Stomach smooth muscle (tissue), 2 donors: Measurements from ENCODE around the gene TPST2.

ENCODE experiments used
- H3K27ac ChIP-seq: one replicate; pipeline ENCODE4 v1.7.0; 2013; ENCODE audit warnings: mild to moderate bottlenecking, low read length, inconsistent platforms
- H3K27me3 ChIP-seq, 2 donors: one replicate each; pipeline ENCODE4 v1.7.0; 2013; ENCODE audit warnings: low read length in 2 of 2; ENCODE audit not compliant: insufficient read depth in 2 of 2, control insufficient read depth in 1 of 2
- H3K36me3 ChIP-seq, 2 donors: one replicate each; pipeline ENCODE4 v1.7.0; 2013; ENCODE audit warnings: low read length in 2 of 2; ENCODE audit not compliant: control insufficient read depth in 2 of 2, insufficient read depth in 2 of 2
- H3K4me1 ChIP-seq: one replicate; pipeline ENCODE4 v1.7.0; 2013; ENCODE audit warnings: low read length; ENCODE audit not compliant: control insufficient read depth, insufficient read depth
- H3K4me3 ChIP-seq, 2 donors: one replicate each; pipeline ENCODE4 v1.7.0; 2013; ENCODE audit warnings: low read length in 2 of 2
- H3K9ac ChIP-seq, 2 donors: one replicate each; pipeline ENCODE4 v1.7.0; 2013; ENCODE audit warnings: low read length in 2 of 2, mild to moderate bottlenecking in 1 of 2
- H3K9me3 ChIP-seq, 2 donors: one replicate each; pipeline ENCODE4 v1.7.0; 2013; ENCODE audit warnings: low read length in 2 of 2; ENCODE audit not compliant: control insufficient read depth in 2 of 2
- donor health status: healthy.
- donor health status: Pancreatic carcinoma.

TPST2 gene

DNA sequence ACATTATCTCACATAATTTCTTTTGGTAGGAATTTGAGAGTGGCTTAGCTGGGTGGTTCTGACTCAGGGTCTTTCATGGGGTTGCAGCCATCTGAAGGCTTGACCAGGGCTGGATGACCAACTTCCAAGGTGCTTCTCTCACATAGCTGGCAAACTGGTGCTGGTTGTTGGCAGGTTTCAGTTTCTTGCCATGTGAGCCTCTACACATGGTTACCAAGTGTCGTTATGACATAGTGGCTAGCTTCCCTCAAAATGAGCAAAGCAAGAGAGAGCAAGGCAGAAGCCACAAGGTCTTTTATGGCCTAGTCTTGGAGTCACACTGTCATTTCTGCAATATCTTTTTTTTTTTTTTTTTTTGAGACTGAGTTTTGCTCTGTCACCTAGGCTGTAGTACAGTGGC is 73.4 kb downstream of the TPST2 start:
- no peaks in the 10 kb centered on the region for H3K27me3 ChIP-seq
- H3K4me3 ChIP-seq = no peak overlapping the region
- H3K27ac ChIP-seq = no peak overlapping the region
- no peaks in the 10 kb centered on the region for H3K9me3 ChIP-seq
- H3K4me1 ChIP-seq = peaks cover 10% of the 10 kb centered on the region
- no peaks in the 10 kb centered on the region for H3K36me3 ChIP-seq
- H3K9ac ChIP-seq = no peak overlapping the region

DNA sequence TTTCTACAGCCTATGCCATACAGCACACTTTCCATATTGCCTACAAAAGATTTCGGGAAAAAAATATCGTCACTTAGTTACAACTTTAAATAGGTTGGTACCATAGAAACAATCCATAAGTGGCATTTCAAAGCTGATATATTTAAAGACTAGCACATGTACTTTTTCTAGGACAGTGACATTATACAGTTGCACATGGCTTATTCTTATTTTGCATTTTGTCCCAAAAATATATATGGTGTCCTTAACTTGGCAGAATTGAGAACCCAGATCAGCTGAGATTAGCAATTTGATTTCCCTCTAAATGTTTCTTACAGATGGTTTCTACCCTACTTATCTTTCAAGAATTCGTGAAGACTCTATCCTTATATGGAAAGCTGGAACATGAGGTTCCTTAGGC is 74.0 kb downstream of the TPST2 start:
- Histone ChIP-seq H3K27ac (no peak overlapping the region), H3K9me3 (no peaks in the 10 kb centered on the region), H3K9ac (no peak overlapping the region), H3K36me3 (no peaks in the 10 kb centered on the region), H3K4me3 (no peak overlapping the region), H3K27me3 (no peaks in the 10 kb centered on the region), H3K4me1 (peaks cover 13% of the 10 kb centered on the region)

DNA sequence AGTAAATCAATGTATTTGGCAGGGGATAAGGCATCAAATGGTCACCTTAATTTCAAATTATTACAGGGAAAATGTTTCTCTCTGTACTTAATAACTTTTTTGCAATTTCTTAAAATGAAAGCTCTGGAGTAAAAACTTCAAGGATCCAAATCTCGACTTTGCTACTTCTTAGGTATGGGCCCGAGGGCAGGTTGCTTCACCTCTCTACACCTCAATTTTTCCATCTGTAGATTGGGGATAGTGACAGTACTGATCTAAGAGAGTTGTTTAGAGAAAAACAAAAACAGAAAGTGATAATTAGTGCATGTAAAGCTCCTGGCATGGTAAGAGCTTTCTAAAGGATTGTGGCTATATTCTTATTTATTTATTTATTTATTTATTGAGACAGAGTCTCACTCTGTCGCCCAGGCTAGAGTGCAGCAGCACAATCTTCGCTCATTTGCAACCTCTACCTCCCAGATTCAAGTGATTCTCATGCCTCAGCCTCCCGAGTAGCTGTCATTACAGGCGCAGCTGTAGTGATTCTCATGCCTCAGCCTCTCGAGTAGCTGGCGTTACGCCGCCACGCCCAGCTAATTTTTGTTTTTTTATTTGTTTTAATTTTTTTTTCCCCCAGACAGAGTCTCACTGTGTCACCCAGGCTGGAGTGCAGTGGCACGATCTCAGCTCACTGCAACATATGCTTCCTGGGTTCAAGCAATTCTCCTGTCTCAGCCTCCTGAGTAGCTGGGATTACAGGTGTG is 75.3 kb downstream of the TPST2 start:
- no peaks in the 10 kb centered on the region for H3K9me3 ChIP-seq
- no peak overlapping the region for H3K4me3 ChIP-seq
- H3K36me3 ChIP-seq = peaks cover 5 to 6% of the 10 kb centered on the region in 2 donors
- H3K27ac ChIP-seq = no peak overlapping the region
- peaks cover 13% of the 10 kb centered on the region for H3K4me1 ChIP-seq
- no peaks in the 10 kb centered on the region for H3K27me3 ChIP-seq
- no peak overlapping the region for H3K9ac ChIP-seq

DNA sequence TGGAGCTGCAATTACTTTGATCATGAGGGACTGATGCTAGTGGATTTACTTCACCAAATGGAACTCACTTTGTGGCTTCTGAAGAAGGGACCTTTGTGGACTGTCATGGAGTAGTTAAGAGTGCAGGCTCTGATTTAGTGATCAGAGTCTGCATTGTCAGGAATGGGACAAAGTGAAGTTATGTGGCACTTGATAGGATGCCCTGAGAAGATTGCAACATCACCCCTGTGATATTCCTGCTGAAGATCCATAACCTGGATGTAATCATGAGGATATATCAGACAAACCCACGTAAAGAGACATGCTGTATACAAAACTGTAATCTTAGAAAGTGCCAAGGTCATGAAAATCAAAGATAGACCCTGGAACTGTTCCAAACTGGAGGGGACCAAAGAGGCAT is 76.1 kb downstream of the TPST2 start:
- H3K9me3 ChIP-seq = no peaks in the 10 kb centered on the region
- no peak overlapping the region for H3K4me3 ChIP-seq
- H3K9ac ChIP-seq = no peak overlapping the region
- H3K27ac ChIP-seq = no peak overlapping the region
- peaks cover 13% of the 10 kb centered on the region for H3K4me1 ChIP-seq
- peaks cover 11 to 13% of the 10 kb centered on the region in 2 donors for H3K36me3 ChIP-seq
- no peaks in the 10 kb centered on the region for H3K27me3 ChIP-seq

DNA sequence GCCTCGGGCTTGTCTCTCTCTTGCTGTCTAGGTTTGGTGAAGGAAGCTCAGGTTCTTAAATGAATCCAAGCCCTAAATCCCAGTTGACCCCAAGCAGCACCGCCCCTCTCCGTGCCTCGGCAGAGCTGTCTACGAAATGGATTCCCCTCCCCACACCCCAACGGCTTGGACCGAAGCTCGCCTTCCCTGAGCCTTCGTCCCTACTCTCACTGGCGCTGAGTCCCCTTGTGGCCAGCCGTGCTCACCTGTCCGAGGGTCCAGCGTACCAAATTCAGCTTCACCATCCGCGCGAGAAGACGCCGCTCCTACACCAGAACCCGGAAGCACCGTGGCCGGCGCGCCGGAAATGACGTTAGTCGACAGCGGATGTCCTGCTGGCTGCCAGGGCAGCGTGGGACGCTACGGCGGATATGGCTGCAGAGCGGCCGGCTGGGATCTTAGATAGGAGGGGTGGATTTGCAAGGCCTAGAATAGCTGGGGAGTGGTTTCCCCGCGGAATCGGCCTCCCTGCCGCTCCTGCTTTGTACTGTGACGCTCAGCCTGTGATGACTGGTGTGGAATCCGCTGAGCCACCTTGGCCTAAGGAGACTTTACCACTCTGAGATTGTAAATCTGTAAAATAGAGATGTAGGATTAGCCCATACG is 77.7 kb downstream of the TPST2 start, which contains the start of gene TFIP11:
Gene TFIP11 (minus strand): TSS at position 325 of the 645 bp plus-strand sequence. CDS start 2,201 bp downstream, outside the sequence.
- H3K9ac ChIP-seq = peak within 1 kb of the TSS; percentile 89 to 97
- no peaks in the 10 kb centered on the region for H3K27me3 ChIP-seq
- peaks cover 13 to 22% of the 10 kb centered on the region in 2 donors for H3K36me3 ChIP-seq
- H3K27ac ChIP-seq = peak within 1 kb of the TSS; percentile 73
- peak within 1 kb of the TSS; percentile 91 to 100 for H3K4me3 ChIP-seq
- no peaks in the 10 kb centered on the region for H3K9me3 ChIP-seq
- H3K4me1 ChIP-seq = peaks cover 13% of the 10 kb centered on the region

DNA sequence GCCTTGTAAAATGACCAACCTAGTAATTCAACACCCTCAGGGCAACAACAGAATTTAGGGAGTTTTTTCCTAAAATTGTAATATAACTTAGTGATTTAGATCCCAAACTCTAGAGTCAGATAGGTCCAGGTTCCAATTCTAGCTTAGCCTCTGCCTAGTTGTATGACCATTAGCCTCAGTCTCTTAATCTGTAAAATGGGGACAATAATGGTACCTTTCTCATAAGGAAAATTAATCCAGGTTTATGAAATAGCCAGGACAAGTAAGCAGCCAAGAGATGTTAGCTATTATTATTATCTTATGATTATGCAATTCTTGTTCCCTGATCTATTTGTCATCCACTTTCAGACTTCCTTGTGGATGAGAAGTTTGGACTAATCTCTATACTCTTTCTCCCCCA is 81.8 kb downstream of the TPST2 start:
- Histone ChIP-seq H3K9me3 (no peaks in the 10 kb centered on the region), H3K36me3 (peaks cover 44 to 50% of the 10 kb centered on the region in 2 donors), H3K4me1 (peaks cover 13% of the 10 kb centered on the region), H3K4me3 (no peak overlapping the region), H3K27me3 (no peaks in the 10 kb centered on the region), H3K9ac (no peak overlapping the region), H3K27ac (no peak overlapping the region)

DNA sequence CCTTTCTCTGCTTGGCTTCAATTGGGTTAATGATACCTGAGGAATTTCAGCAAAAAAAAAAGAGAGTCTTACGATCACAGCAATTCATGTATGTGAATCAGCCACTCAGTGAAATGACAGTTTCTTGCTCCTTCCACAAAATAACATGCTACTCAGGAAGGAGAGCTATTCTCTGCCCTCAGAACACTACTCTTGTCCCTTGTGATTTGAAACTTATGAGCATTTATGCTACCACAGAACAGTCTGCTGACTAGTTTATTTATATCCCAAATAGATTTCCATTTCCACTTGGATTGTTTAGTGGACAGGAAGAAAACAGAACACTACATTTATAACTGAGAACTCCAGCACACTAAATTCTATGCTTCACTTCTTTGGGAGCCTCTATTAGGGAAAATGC is 86.2 kb downstream of the TPST2 start:
- Histone ChIP-seq H3K4me1 (no peaks in the 10 kb centered on the region), H3K4me3 (no peak overlapping the region), H3K9me3 (no peaks in the 10 kb centered on the region), H3K27me3 (no peaks in the 10 kb centered on the region), H3K36me3 (peaks cover 63 to 70% of the 10 kb centered on the region in 2 donors), H3K9ac (no peak overlapping the region), H3K27ac (no peak overlapping the region)

DNA sequence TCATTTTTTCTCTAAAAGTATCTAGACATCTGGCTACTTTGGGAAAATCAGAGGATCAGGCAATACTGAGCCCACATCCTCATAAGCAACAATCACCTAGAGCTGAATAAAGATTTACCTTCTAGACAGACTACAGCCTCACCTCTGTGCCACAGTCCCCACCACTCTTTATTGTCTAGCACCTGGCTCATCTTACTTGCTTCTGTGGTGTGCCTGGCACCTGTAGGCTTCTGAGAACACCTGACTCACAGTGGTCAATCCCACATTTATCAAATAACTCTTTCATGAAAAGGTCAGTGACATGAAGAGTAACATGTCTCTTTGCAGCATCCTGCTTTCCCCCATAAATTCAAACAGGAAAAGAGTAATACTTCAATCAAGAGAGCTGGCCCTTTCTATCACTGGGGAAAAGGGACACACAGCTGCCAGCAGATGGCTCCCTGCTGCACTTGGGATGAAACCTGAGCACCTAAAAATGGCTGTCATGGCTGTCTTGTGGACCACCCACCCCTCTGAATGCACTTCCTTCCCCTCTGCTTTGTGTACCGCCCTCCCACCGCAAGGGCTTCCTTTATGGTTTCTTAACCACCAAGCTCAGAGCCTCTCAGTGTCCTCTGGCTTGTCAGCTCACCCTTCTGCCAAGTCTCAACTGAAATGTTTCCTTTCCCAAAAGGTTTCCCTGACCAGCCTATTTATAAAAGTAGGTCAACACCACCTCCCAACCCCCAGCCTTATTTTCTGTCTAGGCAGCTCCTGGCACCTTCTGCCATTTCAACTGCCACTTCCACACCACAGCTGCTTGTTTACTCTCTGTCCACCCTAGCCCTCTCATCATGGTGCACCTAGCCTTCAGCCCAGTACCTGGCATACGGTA is 87.0 kb downstream of the TPST2 start:
- Histone ChIP-seq H3K36me3 (peaks cover 65 to 67% of the 10 kb centered on the region in 2 donors), H3K9ac (no peak overlapping the region), H3K27me3 (no peaks in the 10 kb centered on the region), H3K4me1 (no peaks in the 10 kb centered on the region), H3K9me3 (no peaks in the 10 kb centered on the region), H3K27ac (no peak overlapping the region), H3K4me3 (no peak overlapping the region)

DNA sequence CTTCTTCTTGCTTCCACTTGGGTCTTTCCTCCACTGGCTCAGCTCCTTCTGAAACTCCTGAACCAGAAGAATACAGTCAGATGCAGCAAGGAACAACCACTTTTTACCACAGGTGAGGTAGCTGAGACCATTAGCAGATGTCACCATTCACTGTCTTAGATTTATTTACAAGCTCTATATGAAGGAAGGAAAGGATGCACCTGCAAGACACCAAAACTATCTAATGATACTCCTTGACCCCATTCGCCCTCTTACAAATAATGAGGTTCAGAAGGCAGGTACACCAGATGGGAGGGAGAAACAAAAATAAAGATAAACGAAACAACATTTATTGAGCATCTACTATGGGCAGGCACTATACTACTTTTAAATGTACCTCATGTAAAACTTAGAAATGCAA is 87.9 kb downstream of the TPST2 start:
- no peaks in the 10 kb centered on the region for H3K9me3 ChIP-seq
- no peaks in the 10 kb centered on the region for H3K4me1 ChIP-seq
- no peak overlapping the region for H3K9ac ChIP-seq
- no peak overlapping the region for H3K27ac ChIP-seq
- no peaks in the 10 kb centered on the region for H3K27me3 ChIP-seq
- H3K4me3 ChIP-seq = no peak overlapping the region
- peaks cover 68 to 69% of the 10 kb centered on the region in 2 donors for H3K36me3 ChIP-seq

DNA sequence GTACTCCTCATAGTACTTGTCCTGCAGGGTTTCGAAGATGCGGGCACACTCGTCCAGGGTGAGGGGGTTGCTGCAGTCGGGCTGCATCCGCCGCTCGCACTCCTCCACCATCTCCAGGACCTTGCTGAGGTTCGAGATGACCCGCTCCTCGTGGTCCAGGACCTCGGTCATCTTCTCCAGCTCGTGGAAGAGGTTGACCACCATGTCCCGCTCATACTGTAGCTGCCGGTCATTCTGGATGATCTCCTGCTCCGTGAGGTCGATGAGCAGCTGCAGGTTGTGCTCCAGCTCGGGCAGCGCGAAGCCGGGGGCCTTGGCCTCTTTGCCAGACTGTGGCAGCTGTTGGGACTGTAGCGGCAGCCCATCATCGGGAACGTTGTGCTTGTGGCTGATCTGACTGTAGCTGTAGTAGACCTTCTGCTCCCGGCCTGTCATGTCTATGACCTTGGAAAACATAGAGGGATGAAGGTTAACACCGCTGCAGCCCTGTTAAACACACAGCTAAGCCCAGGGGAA is 90.7 kb downstream of the TPST2 start:
- H3K4me3 ChIP-seq = no peak overlapping the region
- no peaks in the 10 kb centered on the region for H3K9me3 ChIP-seq

More for the DNA sequence above, 90.7 kb downstream of the TPST2 start:
- H3K9ac ChIP-seq = no peak overlapping the region
- H3K36me3 ChIP-seq = peaks cover 68 to 70% of the 10 kb centered on the region in 2 donors
- no peaks in the 10 kb centered on the region for H3K27me3 ChIP-seq
- no peak overlapping the region for H3K27ac ChIP-seq
- no peaks in the 10 kb centered on the region for H3K4me1 ChIP-seq
